H9 (cell line): ENCODE results near the gene NAA16. TPM values are rescaled to one million over a fixed set of nuclear protein-coding genes. Genes with fewer than 3 reads are reported as not detected.

Experiments
- DNase-seq: peaks from one replicate; pipeline ENCODE4 v3.0.0-alpha.2; 2017
- H2AFZ ChIP-seq: one replicate; pipeline ENCODE4 v1.6.1; 2013; ENCODE audit warnings: mild to moderate bottlenecking, low read length, control low read depth, moderate library complexity
- H2AK5ac ChIP-seq: 2 replicates; pipeline ENCODE4 v1.6.1; 2013; ENCODE audit warnings: low read length, control low read depth, mixed read lengths; ENCODE audit not compliant: insufficient read length
- H2BK120ac ChIP-seq: one replicate; pipeline ENCODE4 v1.6.1; 2013; ENCODE audit warnings: low read depth, mild to moderate bottlenecking, low read length, control low read depth, inconsistent platforms; ENCODE audit not compliant: poor library complexity, severe bottlenecking
- H2BK12ac ChIP-seq: 2 replicates; pipeline ENCODE4 v1.6.1; 2013; ENCODE audit warnings: low read length, control low read depth, mixed read lengths, low read depth; ENCODE audit not compliant: insufficient read length
- H2BK15ac ChIP-seq: 2 replicates; pipeline ENCODE4 v1.6.1; 2013; ENCODE audit warnings: low read depth, low read length, control low read depth
- H2BK20ac ChIP-seq: one replicate; pipeline ENCODE4 v1.6.1; 2013; ENCODE audit warnings: low read depth, mild to moderate bottlenecking, low read length, control low read depth, inconsistent platforms; ENCODE audit not compliant: poor library complexity, severe bottlenecking
- H2BK5ac ChIP-seq: 2 replicates; pipeline ENCODE4 v1.6.1; 2013; ENCODE audit warnings: low read length, control low read depth, mixed read lengths; ENCODE audit not compliant: insufficient read length
- H3K14ac ChIP-seq: 2 replicates; pipeline ENCODE4 v1.6.1; 2013; ENCODE audit warnings: low read length, control low read depth; ENCODE audit not compliant: insufficient read depth
- H3K18ac ChIP-seq: 2 replicates; pipeline ENCODE4 v1.6.1; 2013; ENCODE audit warnings: low read depth, mild to moderate bottlenecking, mixed read lengths, low read length, control low read depth; ENCODE audit not compliant: insufficient read length
- H3K23ac ChIP-seq: 2 replicates; pipeline ENCODE4 v1.6.1; 2013; ENCODE audit warnings: low read length, control low read depth, mixed read lengths, low read depth; ENCODE audit not compliant: insufficient read length
- H3K23me2 ChIP-seq: 2 replicates; pipeline ENCODE4 v1.6.1; 2013; ENCODE audit warnings: low read depth, mild to moderate bottlenecking, mixed read lengths, low read length, control low read depth; ENCODE audit not compliant: insufficient read length, poor library complexity, severe bottlenecking
- H3K27ac ChIP-seq: 2 replicates; pipeline ENCODE4 v1.5.1; 2013; ENCODE audit warnings: low read length, control low read depth, mixed read lengths, low read depth; ENCODE audit not compliant: insufficient read length
- H3K27me3 ChIP-seq: 2 replicates; pipeline ENCODE4 v1.6.1; 2013; ENCODE audit warnings: low read length, control low read depth, inconsistent platforms; ENCODE audit not compliant: insufficient read depth
- H3K4ac ChIP-seq: 2 replicates; pipeline ENCODE4 v1.6.1; 2013; ENCODE audit warnings: low read depth, mild to moderate bottlenecking, control low read depth, inconsistent platforms, low read length, moderate library complexity
- H3K4me1 ChIP-seq: 2 replicates; pipeline ENCODE4 v1.6.1; 2013; ENCODE audit warnings: low read length, control low read depth, inconsistent platforms; ENCODE audit not compliant: insufficient read depth
- H3K4me2 ChIP-seq: 2 replicates; pipeline ENCODE4 v1.6.1; 2013; ENCODE audit warnings: low read length, control low read depth, mixed read lengths; ENCODE audit not compliant: insufficient read length, insufficient read depth
- H3K56ac ChIP-seq: 2 replicates; pipeline ENCODE4 v1.6.1; 2013; ENCODE audit warnings: low read depth, mild to moderate bottlenecking, mixed read lengths, low read length, control low read depth; ENCODE audit not compliant: insufficient read length
- H3K79me1 ChIP-seq: 2 replicates; pipeline ENCODE4 v1.6.1; 2013; ENCODE audit warnings: low read depth, mild to moderate bottlenecking, moderate library complexity, low read length, control low read depth, inconsistent platforms; ENCODE audit not compliant: insufficient read depth, poor library complexity, severe bottlenecking
- H3K79me2 ChIP-seq: 2 replicates; pipeline ENCODE4 v1.6.1; 2013; ENCODE audit warnings: low read length, control low read depth, inconsistent platforms; ENCODE audit not compliant: insufficient read depth
- H3K9ac ChIP-seq: 2 replicates; pipeline ENCODE4 v1.6.1; 2013; ENCODE audit warnings: low read length, control low read depth, mixed read lengths; ENCODE audit not compliant: insufficient read length; ENCODE audit errors: extremely low read depth
- H3K9me3 ChIP-seq: one replicate; pipeline ENCODE4 v1.6.1; 2013; ENCODE audit warnings: low read depth, low read length, inconsistent platforms; ENCODE audit not compliant: control insufficient read depth
- H3T11ph ChIP-seq: one replicate; pipeline ENCODE4 v1.6.1; 2013; ENCODE audit warnings: mild to moderate bottlenecking, low read length, control low read depth, inconsistent platforms
- H4K20me1 ChIP-seq: one replicate; pipeline ENCODE4 v1.6.1; 2013; ENCODE audit not compliant: control insufficient read depth, insufficient read length, insufficient read depth
- H4K5ac ChIP-seq: 2 replicates; pipeline ENCODE4 v1.6.1; 2013; ENCODE audit warnings: low read depth, mild to moderate bottlenecking, mixed read lengths, low read length, control low read depth; ENCODE audit not compliant: insufficient read length
- H4K8ac ChIP-seq: replicated peaks from 2 replicates; pipeline ENCODE4 v1.6.1; 2013; ENCODE audit warnings: low read length, control low read depth, mixed read lengths, low read depth; ENCODE audit not compliant: insufficient read length
- H4K91ac ChIP-seq: 2 replicates; pipeline ENCODE4 v1.6.1; 2013; ENCODE audit warnings: low read depth, mild to moderate bottlenecking, moderate library complexity, mixed read lengths, low read length, control low read depth; ENCODE audit not compliant: insufficient read length
- H3K27ac Mint-ChIP-seq, 3 experiments: 2 replicates in 2 of 3; 3 replicates in 1 of 3; pipeline ENCODE4 v1.8.0; 2020 to 2021; ENCODE audit warnings: mixed read lengths in 3 of 3, mild to moderate bottlenecking in 1 of 3, moderate library complexity in 1 of 3
- H3K27me3 Mint-ChIP-seq: 2 replicates; pipeline ENCODE4 v1.8.0; 2021; ENCODE audit warnings: low read depth, mild to moderate bottlenecking, moderate library complexity, mixed read lengths
- H3K36me3 Mint-ChIP-seq, 3 experiments: 2 replicates in 2 of 3; 3 replicates in 1 of 3; pipeline ENCODE4 v1.8.0; 2020 to 2021; ENCODE audit warnings: low read depth in 3 of 3, mixed read lengths in 3 of 3; ENCODE audit not compliant: insufficient read depth in 1 of 3
- H3K4me1 Mint-ChIP-seq, 2 experiments: 2 replicates each; pipeline ENCODE4 v1.8.0; 2020; ENCODE audit warnings: mixed read lengths in 2 of 2
- H3K4me3 Mint-ChIP-seq, 2 experiments: 2 replicates in 1 of 2; 3 replicates in 1 of 2; pipeline ENCODE4 v1.8.0; 2020 to 2021; ENCODE audit warnings: mild to moderate bottlenecking in 2 of 2, mixed read lengths in 2 of 2, moderate library complexity in 1 of 2
- H3K9me3 Mint-ChIP-seq, 2 experiments: 2 replicates in 1 of 2; 3 replicates in 1 of 2; pipeline ENCODE4 v1.8.0; 2020; ENCODE audit warnings: mild to moderate bottlenecking in 2 of 2, mixed read lengths in 2 of 2, moderate library complexity in 1 of 2
- WGBS: extraction: QIAGEN DNeasy Blood & Tissue Kit; methylation state at CpG from one replicate; pipeline ENCODE4 v1.1.7; 2013; ENCODE audit warnings: missing lambda C conversion rate, low lambda C conversion rate, mixed read lengths; ENCODE audit not compliant: insufficient read length; ENCODE audit errors: extremely low coverage; 5-methylcytosine and 5-hydroxymethylcytosine counted together
- total RNA-seq: library from RNA; stranded (reverse); gene quantifications from 2 replicates; pipeline ENCODE4 v1.2.1, GENCODE V29; 2021
- TF ChIP-seq, protein P1 (sequence below): fragments of 200-600 bp; sonication (generic); conservative IDR thresholded peaks from 3 replicates; pipeline ENCODE4 v1.8.0; 2021; ENCODE audit warnings: antibody characterized with exemption, mild to moderate bottlenecking

The NAA16 gene
- total RNA-seq, 1 experiment from 2014 or later, result 37.7 TPM

DNA sequence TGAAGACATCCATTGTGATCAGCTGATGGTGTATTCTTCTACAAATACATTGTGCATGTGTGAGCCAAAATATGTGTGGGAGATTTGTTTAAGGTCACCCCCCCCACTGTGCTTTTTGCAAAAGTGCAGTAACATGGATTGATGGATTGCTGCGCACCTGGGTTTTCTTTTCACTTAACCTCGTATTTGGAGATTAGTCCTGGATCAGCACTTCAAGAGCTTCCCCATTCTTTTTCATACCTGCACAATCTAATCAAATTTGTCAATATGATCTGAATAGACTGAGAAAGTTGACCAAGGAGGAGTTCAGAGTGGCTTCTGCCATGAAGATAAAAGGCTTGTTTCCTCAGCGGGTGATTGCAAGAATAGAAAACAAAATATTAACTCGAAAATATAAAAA, 23.7 kb downstream of the NAA16 start:
- Histone ChIP-seq H4K20me1 (no peaks in the 10 kb centered on the region), H2AFZ (no peak overlapping the region), H2BK120ac (no peak overlapping the region), H2BK20ac (no peak overlapping the region), H3K4me2 (no peak overlapping the region), H3K79me2 (no peaks in the 10 kb centered on the region), H3K4me1 (no peaks in the 10 kb centered on the region), H2BK12ac (no peak overlapping the region), H3K18ac (no peak overlapping the region), H3K27me3 (no peaks in the 10 kb centered on the region), H3K9me3 (no peaks in the 10 kb centered on the region), H4K5ac (no peak overlapping the region), H3K79me1 (no peaks in the 10 kb centered on the region), H4K8ac (no peak overlapping the region), H3T11ph (no peak overlapping the region), H3K56ac (no peak overlapping the region), H3K9ac (no peak overlapping the region), H3K14ac (no peak overlapping the region), H2BK5ac (no peak overlapping the region), H3K23ac (no peak overlapping the region), H2BK15ac (no peak overlapping the region), H3K27ac (no peak overlapping the region), H2AK5ac (no peak overlapping the region), H3K4ac (no peak overlapping the region), H4K91ac (no peak overlapping the region), H3K23me2 (no peaks in the 10 kb centered on the region)
- TF ChIP-seq, protein P1, sequence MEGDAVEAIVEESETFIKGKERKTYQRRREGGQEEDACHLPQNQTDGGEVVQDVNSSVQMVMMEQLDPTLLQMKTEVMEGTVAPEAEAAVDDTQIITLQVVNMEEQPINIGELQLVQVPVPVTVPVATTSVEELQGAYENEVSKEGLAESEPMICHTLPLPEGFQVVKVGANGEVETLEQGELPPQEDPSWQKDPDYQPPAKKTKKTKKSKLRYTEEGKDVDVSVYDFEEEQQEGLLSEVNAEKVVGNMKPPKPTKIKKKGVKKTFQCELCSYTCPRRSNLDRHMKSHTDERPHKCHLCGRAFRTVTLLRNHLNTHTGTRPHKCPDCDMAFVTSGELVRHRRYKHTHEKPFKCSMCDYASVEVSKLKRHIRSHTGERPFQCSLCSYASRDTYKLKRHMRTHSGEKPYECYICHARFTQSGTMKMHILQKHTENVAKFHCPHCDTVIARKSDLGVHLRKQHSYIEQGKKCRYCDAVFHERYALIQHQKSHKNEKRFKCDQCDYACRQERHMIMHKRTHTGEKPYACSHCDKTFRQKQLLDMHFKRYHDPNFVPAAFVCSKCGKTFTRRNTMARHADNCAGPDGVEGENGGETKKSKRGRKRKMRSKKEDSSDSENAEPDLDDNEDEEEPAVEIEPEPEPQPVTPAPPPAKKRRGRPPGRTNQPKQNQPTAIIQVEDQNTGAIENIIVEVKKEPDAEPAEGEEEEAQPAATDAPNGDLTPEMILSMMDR, result 0 out of 3 replicates have a peak, but pooled peaks have one; percentile 19
- H3K27me3 Mint-ChIP-seq, result no peaks in the 10 kb centered on the region
- WGBS, result no CpG with 5 or more reads among the region's 4 CpGs
- DNase-seq, result no peak
- no peak overlapping the region for H3K27ac Mint-ChIP-seq
- no peaks in the 10 kb centered on the region for H3K9me3 Mint-ChIP-seq
- H3K36me3 Mint-ChIP-seq, result peaks cover 10 to 56% (median 53%) of the 10 kb centered on the region in 3 experiments; a peak in 6 of 7 replicates
- no peaks in the 10 kb centered on the region for H3K4me1 Mint-ChIP-seq
- no peak overlapping the region for H3K4me3 Mint-ChIP-seq
